HCT116 (cell line): ENCODE data around the gene TUT7. TPM values are rescaled to one million over a fixed set of nuclear protein-coding genes. Genes with fewer than 3 reads are reported as not detected.
A peak's percentile ranks its signal among the peaks of the same experiment; 100 is the strongest.

ENCODE experiments used
- ATAC-seq: fragments of 200-7000 bp; cut with Tn5 transposase; 2 replicates; pipeline ENCODE4 v1.9.1; 2020; ENCODE audit warnings: mild to moderate bottlenecking, moderate library complexity
- BruUV-seq: library from RNA; stranded (reverse); fragments of 400-500 nt; replicated peaks from 2 replicates; lab custom pipeline; 2021; lab: Mats Ljungman, UMichigan
- CTCF ChIA-PET: fragments of 300-600 bp; sonication (Branson Sonifier 250); formaldehyde crosslinking; loops from one replicate; lab custom pipeline; 2021; ENCODE audit warnings: antibody characterized with exemption; lab: Charles Lee
- POLR2A ChIA-PET: fragments of 300-600, 350-600 bp; sonication (Branson Sonifier 250); formaldehyde crosslinking; loops from one replicate; lab custom pipeline; 2021; ENCODE audit warnings: antibody characterized with exemption; lab: Charles Lee
- RAD21 ChIA-PET, 2 experiments: fragments of 300-600 bp; sonication (Branson Sonifier 250); formaldehyde crosslinking; loops; one replicate each; lab custom pipeline; 2023; ENCODE audit warnings: low total read pairs in 2 of 2; ENCODE audit not compliant: uncharacterized antibody in 2 of 2, unreplicated experiment in 2 of 2, low non-redundant PET in 1 of 2; lab: Charles Lee
- DNase-seq: peaks from one replicate; pipeline ENCODE4 v3.0.0-alpha.2; 2010; ENCODE audit warnings: low read depth, low spot score
- H2AFZ ChIP-seq: fragments of 200-600 bp; shearing (Covaris generic), sonication (generic); 2 replicates; pipeline ENCODE4 v1.6.1; 2017; ENCODE audit warnings: low read depth, mixed run types, mixed read lengths, antibody characterized with exemption, low read length; ENCODE audit not compliant: poor library complexity, severe bottlenecking
- H3K27ac ChIP-seq: 2 replicates; pipeline ENCODE4 v1.5.1; 2012; ENCODE audit warnings: low read depth, low read length
- H3K27me3 ChIP-seq: fragments of 200-600 bp; sonication (generic); 2 replicates; pipeline ENCODE4 v1.6.1; 2016; ENCODE audit warnings: mixed run types, low read length, mixed read lengths; ENCODE audit not compliant: insufficient read depth
- H3K36me3 ChIP-seq, 2 experiments: fragments of 200-500 bp in 1 of 2; fragments of 200-600 bp in 1 of 2; sonication (Bioruptor generic) in 1 of 2; sonication (generic) in 1 of 2; 2 replicates each; pipeline versions ENCODE4 v1.5.1 to v1.6.1; 2014 to 2016; ENCODE audit warnings: low read length in 2 of 2, inconsistent platforms in 1 of 2, mixed read lengths in 1 of 2, mixed run types in 1 of 2; ENCODE audit not compliant: insufficient read depth in 2 of 2, control insufficient read depth in 1 of 2
- H3K4me1 ChIP-seq, 2 experiments: fragments of 200-600 bp in 1 of 2; sonication (generic) in 1 of 2; 2 replicates each; pipeline versions ENCODE4 v1.5.1 to v1.6.1; 2012 to 2017; ENCODE audit warnings: low read length in 2 of 2, inconsistent platforms in 1 of 2, mild to moderate bottlenecking in 1 of 2, mixed read lengths in 1 of 2, mixed run types in 1 of 2, moderate library complexity in 1 of 2; ENCODE audit not compliant: insufficient read depth in 2 of 2, control insufficient read depth in 1 of 2
- H3K4me2 ChIP-seq: fragments of 200-600 bp; sonication (generic); 2 replicates; pipeline ENCODE4 v1.6.1; 2017; ENCODE audit warnings: mixed run types, low read length, mixed read lengths
- H3K4me3 ChIP-seq, 2 experiments: fragments of 200-600 bp in 1 of 2; sonication (generic) in 1 of 2; replicated peaks in 1 of 2; 2 replicates each; pipeline ENCODE4 v1.5.1; 2011 to 2016; ENCODE audit warnings: low read length in 2 of 2, control low read depth in 1 of 2, low read depth in 1 of 2, mild to moderate bottlenecking in 1 of 2, mixed read lengths in 1 of 2, mixed run types in 1 of 2
- H3K79me2 ChIP-seq: fragments of 200-600 bp; sonication (generic); 2 replicates; pipeline ENCODE4 v1.6.1; 2017; ENCODE audit warnings: mild to moderate bottlenecking, mixed run types, low read length, moderate library complexity, mixed read lengths; ENCODE audit not compliant: insufficient read depth
- H3K9ac ChIP-seq: fragments of 200-600 bp; sonication (generic); 2 replicates; pipeline ENCODE4 v1.6.1; 2016; ENCODE audit warnings: low read length, mixed read lengths
- H3K9me2 ChIP-seq: fragments of 200-600 bp; sonication (generic), shearing (Covaris generic); 2 replicates; pipeline ENCODE4 v1.6.1; 2017; ENCODE audit warnings: mixed run types, mild to moderate bottlenecking, moderate library complexity; ENCODE audit not compliant: insufficient read depth
- H3K9me3 ChIP-seq, 2 experiments: fragments of 200-500 bp in 1 of 2; fragments of 200-600 bp in 1 of 2; sonication (Bioruptor generic) in 1 of 2; sonication (generic) in 1 of 2; 2 replicates each; pipeline ENCODE4 v1.6.1; 2014 to 2017; ENCODE audit warnings: low read length in 2 of 2, mixed read lengths in 2 of 2, inconsistent platforms in 1 of 2, low read depth in 1 of 2, mild to moderate bottlenecking in 1 of 2, mixed run types in 1 of 2, moderate library complexity in 1 of 2; ENCODE audit not compliant: control insufficient read depth in 1 of 2, insufficient read depth in 1 of 2
- H4K20me1 ChIP-seq: fragments of 200-600 bp; sonication (generic), shearing (Covaris generic); 2 replicates; pipeline ENCODE4 v1.6.1; 2017; ENCODE audit warnings: mixed run types, mild to moderate bottlenecking, moderate library complexity; ENCODE audit not compliant: insufficient read depth
- ATF3 ChIP-seq: IDR thresholded peaks from 2 replicates; pipeline ENCODE4 v1.6.1; 2012
- CBX3 ChIP-seq: IDR thresholded peaks from 2 replicates; pipeline ENCODE4 v1.6.1; 2012; ENCODE audit warnings: low read depth
- CEBPB ChIP-seq: IDR thresholded peaks from 2 replicates; pipeline ENCODE4 v1.6.1; 2012; ENCODE audit warnings: low read depth
- EGR1 ChIP-seq: IDR thresholded peaks from 2 replicates; pipeline ENCODE4 v1.6.1; 2012; ENCODE audit warnings: low read depth
- ELF1 ChIP-seq: IDR thresholded peaks from 2 replicates; pipeline ENCODE4 v1.6.1; 2012; ENCODE audit warnings: low read depth, borderline replicate concordance
- EZH2 ChIP-seq: fragments of 200-600 bp; sonication (generic); IDR thresholded peaks from 2 replicates; pipeline ENCODE4 v1.6.1; 2017; ENCODE audit warnings: antibody characterized with exemption, mixed run types
- EZH2phosphoT487 ChIP-seq: fragments of 200-600 bp; IDR thresholded peaks from 2 replicates; pipeline ENCODE4 v1.6.1; 2018; ENCODE audit warnings: antibody characterized with exemption, borderline replicate concordance
- JUND ChIP-seq: IDR thresholded peaks from 2 replicates; pipeline ENCODE4 v1.6.1; 2012
- MAX ChIP-seq: IDR thresholded peaks from 2 replicates; pipeline ENCODE4 v1.6.1; 2012
- POLR2A ChIP-seq: IDR thresholded peaks from 2 replicates; pipeline ENCODE4 v1.7.0; 2011; ENCODE audit warnings: borderline replicate concordance; ENCODE audit not compliant: insufficient read depth, insufficient read length; ENCODE audit errors: extremely low read depth
- POLR2AphosphoS5 ChIP-seq: IDR thresholded peaks from 2 replicates; pipeline ENCODE4 v1.6.1; 2011; ENCODE audit warnings: mild to moderate bottlenecking, low read depth, low read length, moderate library complexity
- RAD21 ChIP-seq: IDR thresholded peaks from 2 replicates; pipeline ENCODE4 v1.6.1; 2012; ENCODE audit warnings: low read depth, mild to moderate bottlenecking
- REST ChIP-seq: IDR thresholded peaks from 2 replicates; pipeline ENCODE4 v1.6.1; 2012; ENCODE audit warnings: low read depth
- SIN3A ChIP-seq: IDR thresholded peaks from 2 replicates; pipeline ENCODE4 v1.6.1; 2012; ENCODE audit warnings: low read depth
- SP1 ChIP-seq: IDR thresholded peaks from 2 replicates; pipeline ENCODE4 v1.6.1; 2012; ENCODE audit warnings: low read depth
- SRF ChIP-seq: IDR thresholded peaks from 2 replicates; pipeline ENCODE4 v1.6.1; 2012; ENCODE audit warnings: low read depth
- TCF7L2 ChIP-seq: IDR thresholded peaks from 2 replicates; pipeline ENCODE4 v1.7.0; 2011; ENCODE audit warnings: borderline replicate concordance, inconsistent platforms; ENCODE audit not compliant: insufficient read depth, insufficient read length; ENCODE audit errors: extremely low read depth
- YY1 ChIP-seq: IDR thresholded peaks from 2 replicates; pipeline ENCODE4 v1.6.1; 2011; ENCODE audit warnings: low read length, low read depth, moderate library complexity, mild to moderate bottlenecking; ENCODE audit not compliant: insufficient replicate concordance; ENCODE audit errors: extremely low read depth
- ZBTB33 ChIP-seq: IDR thresholded peaks from 2 replicates; pipeline ENCODE4 v1.6.1; 2011; ENCODE audit warnings: mild to moderate bottlenecking, low read length, moderate library complexity; ENCODE audit not compliant: insufficient replicate concordance; ENCODE audit errors: extremely low read depth
- ZFX ChIP-seq: fragments of 450-650 bp; IDR thresholded peaks from 2 replicates; pipeline ENCODE4 v1.6.1; 2017
- ZNF274 ChIP-seq: fragments of 200-500 bp; sonication (Bioruptor generic); IDR thresholded peaks from 2 replicates; pipeline ENCODE4 v1.6.1; 2014; ENCODE audit warnings: mild to moderate bottlenecking, low read depth, low read length, inconsistent platforms
- intact Hi-C: fragments of 100-400 bp; cut with micrococcal nuclease; formaldehyde crosslinking; loops from 2 replicates; pipeline ENCODE4 v1.10.0; 2022
- total RNA-seq: library from RNA; stranded (reverse); gene quantifications from one replicate; pipeline ENCODE4 v1.2.1, GENCODE V29; 2021; ENCODE audit not compliant: unreplicated experiment

Gene TUT7
- total RNA-seq, 1 experiment from 2014 or later = 23.1 TPM

GRCh38 chr9:86282077-86282978 is 71.9 kb downstream of the TUT7 start, which contains the start of gene ISCA1:
Gene ISCA1 (minus strand): TSS chr9:86282538. CDS start chr9:86282458, 80 bp downstream.
- POLR2A ChIA-PET = no interaction called here
- Histone ChIP-seq H3K79me2 (peaks cover 45% of the 10 kb centered on the region), H2AFZ (peak within 1 kb of the TSS; percentile 73), H3K27me3 (no peaks in the 10 kb centered on the region), H3K27ac (peak within 1 kb of the TSS; percentile 97), H3K36me3 (peaks cover 3 to 7% of the 10 kb centered on the region in 2 experiments; a peak in 1 of 4 replicates), H4K20me1 (no peaks in the 10 kb centered on the region), H3K9me2 (no peaks in the 10 kb centered on the region), H3K9ac (peak within 1 kb of the TSS; percentile 91), H3K4me1 (peaks cover 5 to 15% of the 10 kb centered on the region in 2 experiments; a peak in 3 of 4 replicates), H3K4me3 (peak within 1 kb of the TSS; percentile 95 to 97), H3K9me3 (no peaks in the 10 kb centered on the region), H3K4me2 (peak within 1 kb of the TSS; percentile 97)
- DNase-seq (peak; percentile 64), ATAC-seq (peak; percentile 93)
- RAD21 ChIA-PET = no interaction called here
- BruUV-seq = no TSS peak
- CTCF ChIA-PET = interaction anchor here (1.0 kb wide), 1 partner anchor 80 kb away, joined by 8 read pairs; no protein-coding TSS in a partner anchor
- intact Hi-C loops = loop anchor here (2.0 kb wide), 1 partner anchor 66 kb away; no protein-coding TSS in a partner anchor
- TF ChIP-seq ATF3 (no peak), ELF1 (no peak), SIN3A (peak; percentile 59), CEBPB (no peak), YY1 (no peak), REST (no peak), POLR2A (peak; percentile 60), RAD21 (no peak), ZFX (peak; percentile 91), EZH2phosphoT487 (no peak), SRF (no peak), EGR1 (peak; percentile 71; the same call in 1 of the 2 replicates), JUND (no peak), POLR2AphosphoS5 (peak; percentile 92), TCF7L2 (no peak), SP1 (no peak), ZBTB33 (peak; percentile 17), EZH2 (no peak), CBX3 (no peak), MAX (peak; percentile 87), ZNF274 (no peak)
